Measurements from ENCODE around the gene PDGFC.

Gene PDGFC

GRCh38 chr4:156729416-156729815, 242.2 kb downstream of the PDGFC start:
- DNase-seq, result no peak

DNA sequence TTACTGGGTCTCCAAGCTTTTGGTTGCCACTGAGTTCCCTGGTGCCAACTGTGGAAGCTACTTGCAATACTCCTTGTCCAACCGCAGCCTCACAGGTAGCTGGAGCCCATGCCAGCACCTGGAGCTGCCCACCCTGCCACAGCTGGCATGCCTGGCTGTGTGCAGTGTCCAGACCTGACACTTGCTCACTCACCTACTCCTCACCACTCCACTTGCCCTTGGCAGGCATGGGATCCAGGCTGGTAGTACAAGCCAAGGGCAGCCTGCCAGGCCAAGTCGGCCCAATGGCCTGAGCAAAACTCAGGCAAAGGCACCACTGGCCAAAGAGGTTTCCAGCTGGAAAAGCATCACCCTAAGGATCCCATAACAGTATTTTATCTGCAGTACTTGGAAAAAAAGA, 246.3 kb downstream of the PDGFC start:
- DNase-seq, result no peak

DNA sequence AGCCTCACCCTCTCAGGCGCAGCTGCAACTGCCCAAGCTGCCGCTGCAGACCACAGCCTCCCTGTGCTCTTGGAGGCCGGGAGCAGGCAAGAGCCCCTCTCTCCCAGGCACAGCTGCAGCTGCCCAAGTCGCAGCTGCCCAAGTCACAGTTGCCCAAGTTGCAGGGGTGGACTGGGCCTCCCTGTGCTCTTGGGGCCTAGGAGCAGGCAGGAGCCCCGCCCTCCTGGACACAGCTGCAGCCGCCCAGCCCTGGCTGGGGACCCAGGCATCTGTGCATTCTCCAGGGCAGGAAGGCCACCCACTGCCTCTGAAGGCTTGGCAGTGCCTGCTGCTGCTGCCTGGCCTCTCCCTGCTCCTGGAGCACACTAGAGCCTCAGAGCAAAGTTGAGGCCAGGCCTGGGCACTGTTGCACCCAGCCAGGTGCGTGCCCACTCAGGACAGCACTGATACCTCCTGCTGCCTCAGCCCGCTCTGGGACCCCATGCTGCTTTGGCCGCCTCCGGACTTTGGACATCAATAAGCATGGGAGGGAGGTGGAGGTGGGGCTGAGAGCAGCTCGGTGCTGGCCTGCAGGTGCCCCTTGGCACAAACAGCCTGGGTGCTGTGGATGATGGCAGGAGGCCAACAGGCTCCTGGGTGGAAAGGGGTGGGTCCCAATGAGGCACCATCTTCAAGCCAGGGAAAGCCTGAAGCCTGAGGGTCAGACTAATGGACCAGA, 247.5 kb downstream of the PDGFC start:
- no peak for DNase-seq

DNA sequence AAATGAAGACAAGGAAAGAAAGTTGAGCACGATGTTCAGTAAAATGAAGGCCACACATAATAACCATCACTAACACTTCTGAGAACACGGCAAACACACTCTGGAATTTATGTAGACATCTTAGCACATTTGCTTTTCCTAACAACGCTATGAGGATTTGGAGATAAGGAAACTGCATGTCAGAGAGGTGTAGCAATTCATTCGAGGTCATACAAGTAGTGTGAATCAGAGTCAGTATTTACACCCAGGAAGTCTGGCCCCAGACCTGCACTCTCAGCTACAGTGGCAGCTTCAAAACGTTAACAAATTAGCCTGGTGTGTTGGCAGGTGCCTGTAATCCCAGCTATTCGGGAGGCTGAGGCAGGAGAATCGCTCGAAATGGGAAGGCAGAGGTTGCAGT, 253.4 kb downstream of the PDGFC start:
- DNase-seq, result no peak

GRCh38 chr4:156711193-156711590, 260.4 kb downstream of the PDGFC start:
- no peak for DNase-seq
